T-cell (primary cell): ENCODE measurements around the gene CHID1. TPM values are rescaled to one million over a fixed set of nuclear protein-coding genes. Genes with fewer than 3 reads are reported as not detected.

Source experiments
- ATAC-seq, 4 experiments: fragments of 200-7000 bp in 3 of 4; fragments of 150-1000 bp in 1 of 4; cut with Tn5 transposase; replicated peaks in 1 of 4; 1 replicate in 3 of 4; 2 replicates in 1 of 4; pipeline ENCODE4 v1.10.0; 2021; ENCODE audit warnings: moderate library complexity in 3 of 4, mild to moderate bottlenecking in 2 of 4, moderate number of reproducible peaks in 1 of 4
- CTCF ChIA-PET, 2 donors: fragments of 300-600 bp; sonication (Branson Sonifier 250); formaldehyde crosslinking; loops; one replicate each; lab custom pipeline; 2022; ENCODE audit warnings: antibody characterized with exemption in 2 of 2; lab: Charles Lee
- POLR2A ChIA-PET, 2 donors: fragments of 300-600 bp; sonication (Branson Sonifier 250); formaldehyde crosslinking; loops; one replicate each; lab custom pipeline; 2022; ENCODE audit warnings: antibody characterized with exemption in 2 of 2; lab: Charles Lee
- DNase-seq, 35 experiments: peaks; one replicate each; pipeline versions ENCODE4 v3.0.0 to v3.0.0-alpha.2; 2013 to 2023
- H3K27ac ChIP-seq: one replicate; pipeline ENCODE4 v1.5.1; 2013; ENCODE audit warnings: low read length
- H3K27me3 ChIP-seq, 2 experiments: replicated peaks in 1 of 2; 1 replicate in 1 of 2; 2 replicates in 1 of 2; pipeline versions ENCODE4 v1.6.1 to v1.7.0; 2013; ENCODE audit warnings: low read length in 1 of 2, mixed read lengths in 1 of 2; ENCODE audit not compliant: control insufficient read depth in 2 of 2, insufficient read depth in 2 of 2; ENCODE audit errors: extremely low read depth in 1 of 2
- H3K36me3 ChIP-seq, 2 donors: 1 replicate in 1 of 2; 2 replicates in 1 of 2; pipeline versions ENCODE4 v1.6.1 to v1.7.0; 2013; ENCODE audit warnings: low read length in 1 of 2; ENCODE audit not compliant: control insufficient read depth in 2 of 2, insufficient read depth in 1 of 2; ENCODE audit errors: extremely low read depth in 1 of 2
- H3K4me1 ChIP-seq, 2 experiments: 1 replicate in 1 of 2; 2 replicates in 1 of 2; pipeline versions ENCODE4 v1.6.1 to v1.7.0; 2013; ENCODE audit warnings: low read length in 2 of 2, mixed read lengths in 1 of 2; ENCODE audit not compliant: insufficient read depth in 2 of 2, control insufficient read depth in 1 of 2; ENCODE audit errors: extremely low read depth in 1 of 2
- H3K4me3 ChIP-seq, 2 donors: 1 replicate in 1 of 2; 2 replicates in 1 of 2; pipeline versions ENCODE4 v1.5.1 to v1.7.0; 2013; ENCODE audit warnings: mild to moderate bottlenecking in 2 of 2, low read length in 1 of 2, moderate library complexity in 1 of 2; ENCODE audit not compliant: control insufficient read depth in 1 of 2; ENCODE audit errors: extremely low read depth in 1 of 2
- H3K9me3 ChIP-seq: 2 replicates; pipeline ENCODE4 v1.7.0; 2013
- H3K27ac Mint-ChIP-seq, 2 donors: one replicate each; pipeline ENCODE4 v1.8.0; 2020 to 2021; ENCODE audit warnings: mild to moderate bottlenecking in 2 of 2, mixed read lengths in 2 of 2
- H3K27me3 Mint-ChIP-seq, 2 donors: one replicate each; pipeline ENCODE4 v1.8.0; 2021 to 2022; ENCODE audit warnings: mixed read lengths in 2 of 2
- H3K36me3 Mint-ChIP-seq: one replicate; pipeline ENCODE4 v1.8.0; 2021; ENCODE audit warnings: mixed read lengths
- H3K4me1 Mint-ChIP-seq, 3 donors: one replicate each; pipeline ENCODE4 v1.8.0; 2020 to 2022; ENCODE audit warnings: mixed read lengths in 3 of 3, mild to moderate bottlenecking in 1 of 3
- H3K4me3 Mint-ChIP-seq, 3 donors: one replicate each; pipeline ENCODE4 v1.8.0; 2020 to 2022; ENCODE audit warnings: mild to moderate bottlenecking in 3 of 3, mixed read lengths in 3 of 3, moderate library complexity in 3 of 3
- H3K9me3 Mint-ChIP-seq, 3 donors: one replicate each; pipeline ENCODE4 v1.8.0; 2020 to 2022; ENCODE audit warnings: mixed read lengths in 3 of 3
- WGBS: methylation state at CpG from one replicate; pipeline ENCODE4 v1.1.5; 2013; ENCODE audit warnings: missing lambda C conversion rate; ENCODE audit not compliant: insufficient coverage; 5-methylcytosine and 5-hydroxymethylcytosine counted together
- total RNA-seq, 35 experiments: library from RNA in 6 of 35; stranded (reverse) in 6 of 35; fragments of 120-200 nt in 1 of 35; gene quantifications; one replicate each; pipeline versions ENCODE4 v1.2.1 to v1.2.4 and lab custom pipeline; 2013 to 2026

The CHID1 gene
- total RNA-seq, 5 donors from 2014 or later (not counting 1 experiment from before 2014, with no cell fraction given): 39.0 to 68.4 (median 51.2) TPM

- CTCF ChIA-PET: no interaction called here
- POLR2A ChIA-PET: interaction anchor here (0.5 to 0.6 kb wide), 2 partner anchors 753 to 1088 kb away, joined by 4 to 9 read pairs; no protein-coding TSS in a partner anchor
- no peak overlapping the region for H3K27ac ChIP-seq
- H3K27ac Mint-ChIP-seq: no peak overlapping the region
- ATAC-seq (no peak), DNase-seq (no peak)
- peak overlapping the region in 2 of 3 donors; percentile 39 to 63 for H3K4me3 Mint-ChIP-seq
- peaks cover 9 to 27% (median 11%) of the 10 kb centered on the region in 3 donors for H3K4me1 Mint-ChIP-seq
- H3K4me1 ChIP-seq: peaks cover 15 to 62% of the 10 kb centered on the region in 2 experiments
- peaks cover 2% of the 10 kb centered on the region for H3K36me3 Mint-ChIP-seq
- H3K27me3 Mint-ChIP-seq: peaks cover under 1 to 14% of the 10 kb centered on the region in 2 donors
- H3K9me3 ChIP-seq: no peaks in the 10 kb centered on the region
- WGBS: 62% methylated on average over 28 of the region's 31 CpGs
- H3K9me3 Mint-ChIP-seq: no peaks in the 10 kb centered on the region
- H3K4me3 ChIP-seq: no peak overlapping the region
- peaks cover 0 to 18% of the 10 kb centered on the region in 2 donors for H3K36me3 ChIP-seq
- H3K27me3 ChIP-seq: peaks cover 0 to 44% of the 10 kb centered on the region in 2 experiments
These were observed 76.0 kb downstream of the CHID1 start for GRCh38 chr11:834371-835316.

DNA sequence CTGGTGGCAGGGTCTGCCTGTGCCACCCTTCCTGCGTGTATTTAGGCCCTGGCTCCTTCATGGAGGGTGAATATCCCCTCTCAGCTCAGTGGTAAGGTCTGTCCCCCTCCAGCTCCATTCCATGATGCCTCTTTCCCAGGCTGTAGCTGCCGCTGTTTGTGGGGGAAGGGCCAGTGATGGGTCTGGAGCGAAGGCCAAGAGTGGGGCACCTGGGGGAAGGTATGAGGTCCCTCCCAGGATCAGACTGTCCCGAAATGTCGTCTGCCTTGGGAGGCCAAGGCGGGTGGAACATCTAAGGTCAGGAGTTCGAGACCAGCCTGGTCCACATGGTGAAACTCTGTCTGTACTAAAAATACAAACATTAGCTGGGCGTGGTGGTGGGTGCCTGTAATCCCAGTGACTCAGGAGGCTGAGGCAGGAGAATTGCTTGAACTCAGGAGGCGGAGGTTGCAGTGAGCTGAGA, 76.7 kb downstream of the CHID1 start:
- no peak overlapping the region for H3K27ac ChIP-seq
- Mint-ChIP-seq H3K36me3 (peaks cover 2% of the 10 kb centered on the region), H3K27me3 (peaks cover 4 to 22% of the 10 kb centered on the region in 2 donors), H3K4me1 (peaks cover 13 to 33% (median 19%) of the 10 kb centered on the region in 3 donors), H3K9me3 (no peaks in the 10 kb centered on the region), H3K27ac (peak overlapping the region in 1 of 2 donors; percentile 15), H3K4me3 (peak overlapping the region; percentile 53 to 71 (median 63))
- WGBS: 97% methylated on average over 4 of the region's 9 CpGs
- H3K9me3 ChIP-seq: no peaks in the 10 kb centered on the region
- H3K4me3 ChIP-seq: no peak overlapping the region
- H3K27me3 ChIP-seq: peaks cover 0 to 52% of the 10 kb centered on the region in 2 experiments
- DNase-seq (no peak), ATAC-seq (no peak)
- peaks cover 18 to 70% of the 10 kb centered on the region in 2 experiments for H3K4me1 ChIP-seq
- H3K36me3 ChIP-seq: peaks cover 0 to 11% of the 10 kb centered on the region in 2 donors
- ChIA-PET CTCF (no interaction called here), POLR2A (interaction anchor here in 1 of 2 donors (0.6 kb wide), 1 partner anchor 1089 kb away, joined by 4 read pairs; no protein-coding TSS in a partner anchor)

- peak overlapping the region; percentile 34 to 39 for H3K4me3 ChIP-seq
- no peaks in the 10 kb centered on the region for H3K9me3 ChIP-seq
- peaks cover 0 to 4% of the 10 kb centered on the region in 2 donors for H3K36me3 ChIP-seq
- DNase-seq (peak in 4 of 35 experiments; percentile 27 to 54 (median 34)), ATAC-seq (peak; percentile 24 to 44 (median 31))
- Mint-ChIP-seq H3K27ac (no peak overlapping the region), H3K9me3 (no peaks in the 10 kb centered on the region), H3K4me3 (peak overlapping the region; percentile 53 to 71 (median 63)), H3K4me1 (peaks cover 15 to 39% (median 22%) of the 10 kb centered on the region in 3 donors), H3K27me3 (peaks cover 4 to 25% of the 10 kb centered on the region in 2 donors), H3K36me3 (no peaks in the 10 kb centered on the region)
- peaks cover 0 to 58% of the 10 kb centered on the region in 2 experiments for H3K27me3 ChIP-seq
- ChIA-PET POLR2A (no interaction called here), CTCF (no interaction called here)
- 3% methylated on average over 50 of the region's 55 CpGs for WGBS
- H3K27ac ChIP-seq: no peak overlapping the region
- H3K4me1 ChIP-seq: peaks cover 18 to 76% of the 10 kb centered on the region in 2 experiments
These were observed 77.4 kb downstream of the CHID1 start for GRCh38 chr11:833114-833791.

DNA sequence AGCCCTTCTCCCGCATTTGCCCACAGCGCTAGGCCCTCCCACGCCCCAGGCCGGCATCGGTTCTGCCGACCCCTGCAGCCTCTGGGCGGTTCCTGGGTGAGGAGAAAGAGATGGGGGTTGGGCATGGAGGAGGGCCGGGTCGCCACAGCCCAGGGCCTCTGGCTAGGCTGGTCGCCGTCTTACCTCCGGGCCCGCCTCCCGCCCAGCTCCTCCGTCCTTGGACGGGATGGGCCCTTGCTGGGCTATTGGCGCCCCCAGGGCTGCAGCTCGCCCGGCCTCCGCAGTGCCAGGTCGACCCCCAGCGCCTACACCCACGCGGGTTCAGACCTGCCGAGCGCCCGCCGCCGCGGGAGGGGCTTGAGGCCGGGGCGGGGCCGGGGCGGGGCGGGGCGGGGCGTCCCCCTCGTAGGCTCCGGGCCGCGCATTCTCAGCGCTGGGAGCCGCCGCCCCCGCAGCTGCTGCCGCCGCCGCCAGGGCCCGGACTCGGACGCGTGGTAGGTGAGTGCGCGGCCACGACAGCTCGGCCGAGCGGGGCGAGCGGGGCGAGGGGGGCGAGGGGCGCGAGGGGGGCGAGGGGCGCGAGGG, 78.0 kb downstream of the CHID1 start, which contains the start of gene CD151:
TSS of gene CD151 (plus strand) at position 424 of the 585 bp plus-strand sequence. CDS start 3,118 bp downstream, outside the sequence.
- peaks cover 21 to 45% (median 28%) of the 10 kb centered on the region in 3 donors for H3K4me1 Mint-ChIP-seq
- H3K4me3 ChIP-seq: peak within 1 kb of the TSS; percentile 34 to 47
- peaks cover 18 to 77% of the 10 kb centered on the region in 2 experiments for H3K4me1 ChIP-seq
- H3K4me3 Mint-ChIP-seq: peak within 1 kb of the TSS; percentile 53 to 78 (median 71)
- H3K27me3 Mint-ChIP-seq: peaks cover 7 to 32% of the 10 kb centered on the region in 2 donors
- H3K9me3 Mint-ChIP-seq: no peaks in the 10 kb centered on the region
- CTCF ChIA-PET: no interaction called here
- H3K27ac Mint-ChIP-seq: no peak within 1 kb of the TSS
- H3K9me3 ChIP-seq: no peaks in the 10 kb centered on the region
- peak in 7 of 35 experiments; percentile 37 to 78 (median 38) for DNase-seq
- H3K27me3 ChIP-seq: peaks cover 0 to 65% of the 10 kb centered on the region in 2 experiments
- H3K36me3 ChIP-seq: no peaks in the 10 kb centered on the region
- POLR2A ChIA-PET: no interaction called here
- ATAC-seq: peak; percentile 68 to 72 (median 68)
- H3K27ac ChIP-seq: no peak within 1 kb of the TSS
- no peaks in the 10 kb centered on the region for H3K36me3 Mint-ChIP-seq
- 3% methylated on average over 55 of the region's 67 CpGs for WGBS

- no peak for DNase-seq
- Histone ChIP-seq H3K27me3 (peaks cover 0 to 70% of the 10 kb centered on the region in 2 experiments), H3K9me3 (no peaks in the 10 kb centered on the region), H3K27ac (no peak overlapping the region), H3K4me1 (peaks cover 20 to 77% of the 10 kb centered on the region in 2 experiments), H3K4me3 (peak overlapping the region; percentile 18 to 47), H3K36me3 (no peaks in the 10 kb centered on the region)
- Mint-ChIP-seq H3K4me1 (peaks cover 23 to 46% (median 30%) of the 10 kb centered on the region in 3 donors), H3K4me3 (peak overlapping the region; percentile 25 to 78 (median 55)), H3K36me3 (no peaks in the 10 kb centered on the region), H3K27me3 (peaks cover 9 to 34% of the 10 kb centered on the region in 2 donors), H3K9me3 (no peaks in the 10 kb centered on the region), H3K27ac (no peak overlapping the region)
- no peak for ATAC-seq
- 93% methylated on average over 3 of the region's 23 CpGs for WGBS
- ChIA-PET POLR2A (no interaction called here), CTCF (no interaction called here)
These were observed 78.6 kb downstream of the CHID1 start for GRCh38 chr11:831961-832528.
